GM12865 (cell line): ENCODE measurements around the gene ERCC1.

Experiments used
- DNase-seq: peaks from one replicate; pipeline ENCODE4 v3.0.0; 2010; ENCODE audit warnings: low read depth
- H3K4me3 ChIP-seq: 2 replicates; pipeline ENCODE4 v1.5.1; 2011; ENCODE audit warnings: mild to moderate bottlenecking, low read depth, low read length, control low read depth
- CTCF ChIP-seq: IDR thresholded peaks from 2 replicates; pipeline ENCODE4 v1.5.1; 2011; ENCODE audit warnings: low read length, control low read depth, low read depth, inconsistent platforms; ENCODE audit not compliant: insufficient read depth; ENCODE audit errors: missing control alignments

Gene ERCC1

GRCh38 chr19:45404557-45405434, 18.9 kb downstream of the ERCC1 start, which contains the start of gene PPP1R13L:
TSS of gene PPP1R13L (minus strand) at chr19:45405069. CDS start at chr19:45398318, 6,751 bp downstream.
- peak; percentile 58 for DNase-seq
- H3K4me3 ChIP-seq = peak within 1 kb of the TSS; percentile 85
- TF ChIP-seq CTCF = no peak

GRCh38 chr19:45403781-45404556, 19.7 kb downstream of the ERCC1 start:
- DNase-seq = peak; percentile 73
- peak; percentile 58 for TF ChIP-seq CTCF
- H3K4me3 ChIP-seq = peak overlapping the region; percentile 85

- DNase-seq = no peak
- no peak for TF ChIP-seq CTCF
- H3K4me3 ChIP-seq = no peak overlapping the region
Measured at GRCh38 chr19:45403272-45403671, 20.4 kb downstream of the ERCC1 start.

- DNase-seq = peak; percentile 54
- peak; percentile 50 for TF ChIP-seq CTCF
- no peak overlapping the region for H3K4me3 ChIP-seq
Measured at GRCh38 chr19:45402298-45403061, 21.2 kb downstream of the ERCC1 start.

- DNase-seq = no peak
- no peak overlapping the region for H3K4me3 ChIP-seq
- TF ChIP-seq CTCF = no peak
Measured at GRCh38 chr19:45401815-45402214, 21.9 kb downstream of the ERCC1 start.

GRCh38 chr19:45400192-45400591, 23.5 kb downstream of the ERCC1 start:
- no peak for TF ChIP-seq CTCF
- DNase-seq = no peak
- H3K4me3 ChIP-seq = no peak overlapping the region
